Skin epidermis (tissue), 12 donors: Measurements from ENCODE around the gene HAGH.
"Not testable (repeated sequence)": the region's sequence is repeated elsewhere in the genome, so short reads cannot be mapped to it uniquely, and the experiment has no call there.

Experiments used
- H3K27ac ChIP-seq, 21 experiments: fragments of 200-600 bp; sonication (generic) in 11 of 21; one replicate each; pipeline ENCODE4 v1.5.0; 2020; ENCODE audit warnings: mild to moderate bottlenecking in 3 of 21, inconsistent platforms in 2 of 21, moderate library complexity in 2 of 21
- H3K4me3 ChIP-seq, 7 experiments: fragments of 200-600 bp; sonication (generic) in 2 of 7; one replicate each; pipeline ENCODE4 v1.5.0; 2020; ENCODE audit warnings: inconsistent platforms in 2 of 7, mild to moderate bottlenecking in 2 of 7, moderate library complexity in 1 of 7

Gene HAGH

DNA sequence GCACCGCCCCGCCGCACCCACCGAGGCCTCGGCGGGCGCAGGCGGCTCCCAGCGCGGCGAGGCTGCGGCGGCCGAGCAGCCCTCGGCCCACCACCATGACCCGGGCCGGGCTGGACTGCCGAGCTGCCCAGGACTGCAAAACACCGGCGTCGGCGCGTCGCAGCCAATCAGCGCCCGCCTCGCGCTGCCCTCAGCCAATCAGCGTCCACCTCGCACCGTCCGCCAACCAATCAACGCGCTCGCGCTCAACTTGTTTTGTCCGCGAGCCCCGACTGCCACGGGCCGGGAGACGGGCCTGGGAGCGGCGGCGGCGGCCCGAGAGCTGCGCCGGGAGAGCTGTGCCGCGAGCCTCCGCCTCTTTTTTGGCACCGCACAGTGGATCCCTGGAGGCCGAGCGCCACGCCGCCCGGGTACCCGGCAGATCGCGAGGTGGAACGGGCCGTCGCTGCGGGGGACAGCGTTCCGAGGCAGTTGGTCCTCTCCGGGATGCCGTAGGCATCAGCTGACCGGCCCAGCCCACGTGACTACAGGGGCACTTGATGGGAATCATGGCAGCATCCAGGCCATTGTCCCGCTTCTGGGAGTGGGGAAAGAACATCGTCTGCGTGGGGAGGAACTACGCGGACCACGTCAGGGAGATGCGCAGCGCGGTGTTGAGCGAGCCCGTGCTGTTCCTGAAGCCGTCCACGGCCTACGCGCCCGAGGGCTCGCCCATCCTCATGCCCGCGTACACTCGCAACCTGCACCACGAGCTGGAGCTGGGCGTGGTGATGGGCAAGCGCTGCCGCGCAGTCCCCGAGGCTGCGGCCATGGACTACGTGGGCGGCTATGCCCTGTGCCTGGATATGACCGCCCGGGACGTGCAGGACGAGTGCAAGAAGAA lies at the start of gene HAGH, which contains the start of gene FAHD1:
Gene HAGH, minus strand, starts transcription at position 135 of the 883 bp plus-strand sequence. Its CDS starts 38 bp downstream, at position 97.
Gene FAHD1, plus strand, starts transcription at position 516 of the 883 bp plus-strand sequence. Its CDS starts 33 bp downstream, at position 549.
- H3K4me3 ChIP-seq, result peak within 1 kb of the TSS; percentile 47 to 94 (median 69)
- H3K27ac ChIP-seq, result peak within 1 kb of the TSS; percentile 56 to 87 (median 78)

DNA sequence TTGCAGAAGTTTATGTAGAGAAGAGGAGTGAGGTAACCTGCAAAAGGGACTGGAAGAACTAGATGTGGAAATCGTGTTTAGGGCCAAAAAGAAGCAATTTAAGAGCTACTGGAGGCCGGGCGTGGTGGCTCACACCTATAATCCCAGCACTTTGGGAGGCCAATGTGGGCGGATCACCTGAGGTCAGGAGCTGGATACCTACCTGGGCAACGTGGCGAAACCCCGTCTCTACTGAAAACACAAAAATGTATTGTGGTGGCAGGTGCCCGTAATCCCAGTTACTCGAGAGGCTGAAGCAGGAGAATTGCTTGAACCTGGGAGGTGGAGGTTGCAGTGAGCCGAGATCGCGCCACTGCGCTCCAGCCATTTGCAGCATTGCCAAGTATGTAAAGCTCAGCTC lies 49.4 kb upstream of the HAGH start:
- H3K4me3 ChIP-seq, H3K27ac ChIP-seq: not testable (repeated sequence)

- Histone ChIP-seq H3K4me3 (no peak overlapping the region), H3K27ac (no peak overlapping the region)
Measured at GRCh38 chr16:1874854-1875253, 48.2 kb upstream of the HAGH start.

DNA sequence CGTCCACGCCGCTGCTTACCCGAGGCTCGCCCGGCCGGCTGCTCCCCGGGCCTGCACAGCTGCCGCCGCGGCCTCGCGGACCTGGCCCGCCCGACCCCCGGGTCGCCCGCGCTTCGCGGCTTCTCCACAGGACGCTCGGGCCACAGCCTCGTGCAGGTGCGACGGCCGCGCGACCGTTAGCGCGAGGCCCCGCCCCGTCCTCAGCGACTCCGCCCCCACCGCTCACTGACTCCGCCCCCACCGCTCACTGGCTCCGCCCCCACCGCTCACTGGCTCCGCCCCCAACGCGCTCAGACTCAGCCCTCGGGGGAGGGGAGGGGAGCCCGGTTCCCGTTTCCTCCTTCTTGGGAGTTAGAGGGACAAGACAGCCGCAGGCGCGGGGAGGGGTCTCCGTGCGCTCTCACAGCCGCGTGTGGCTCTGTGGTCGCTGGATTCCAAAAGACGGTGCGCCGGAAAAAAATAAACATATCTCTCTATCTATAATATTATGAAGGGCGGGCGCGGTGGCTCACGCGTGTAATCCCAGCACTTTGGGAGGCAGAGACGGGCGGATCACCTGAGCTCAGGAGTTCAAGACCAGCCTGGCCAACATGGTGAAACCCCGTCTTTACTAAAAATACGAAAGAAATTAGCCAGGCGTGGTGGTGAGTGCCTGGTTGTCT lies 45.5 kb upstream of the HAGH start, which contains the start of gene MEIOB:
Gene MEIOB, minus strand, starts transcription at position 191 of the 662 bp plus-strand sequence. CDS start 3,989 bp downstream, outside the sequence.
- peak within 1 kb of the TSS in 1 of 7 experiments; percentile 7 for H3K4me3 ChIP-seq
- peak within 1 kb of the TSS in 2 of 21 experiments; percentile 24 to 33 for H3K27ac ChIP-seq

- no peak overlapping the region for H3K4me3 ChIP-seq
- peak overlapping the region in 5 of 21 experiments; percentile 11 to 33 (median 29) for H3K27ac ChIP-seq
Measured at GRCh38 chr16:1870365-1871082, 43.9 kb upstream of the HAGH start.

DNA sequence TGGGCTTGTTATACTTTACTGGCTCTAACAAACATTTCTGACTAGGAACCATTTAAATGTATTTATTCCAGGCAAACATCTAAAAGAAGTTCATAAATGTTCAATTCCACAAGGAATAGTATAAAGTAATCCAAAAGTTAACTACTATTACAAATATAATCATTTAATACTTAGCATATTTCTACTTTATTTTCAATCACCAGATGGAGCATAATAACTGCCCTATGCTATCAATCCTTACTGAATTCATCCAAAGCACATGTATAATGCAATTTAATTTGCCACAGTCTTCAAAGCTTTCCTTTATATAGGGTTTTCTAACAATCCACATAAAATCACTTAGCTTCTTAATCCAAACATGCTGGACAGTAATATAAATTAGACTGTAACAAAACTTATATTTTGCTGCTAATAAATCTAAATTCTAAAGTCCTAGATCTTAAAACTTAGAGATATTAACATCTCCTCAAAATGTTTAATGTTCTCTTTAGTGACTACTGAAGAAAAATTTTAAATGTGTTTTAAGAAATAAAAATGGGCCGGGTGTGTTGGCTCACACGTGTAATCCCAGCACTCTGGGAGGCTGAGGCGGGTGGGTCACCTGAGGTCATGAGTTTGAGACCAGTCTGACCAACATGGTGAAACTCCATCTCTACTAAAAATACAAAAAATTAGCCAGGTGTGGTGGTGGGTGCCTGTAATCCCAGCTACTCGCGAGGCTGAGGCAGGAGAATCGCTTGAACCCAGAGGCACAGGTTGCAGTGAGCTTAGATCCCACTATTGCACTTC lies 39.5 kb upstream of the HAGH start:
- Histone ChIP-seq H3K4me3 (no peak overlapping the region), H3K27ac (no peak overlapping the region)

- Histone ChIP-seq H3K27ac (no peak overlapping the region), H3K4me3 (no peak overlapping the region)
Measured at GRCh38 chr16:1863681-1864460, 37.2 kb upstream of the HAGH start.

- Histone ChIP-seq H3K4me3 (no peak overlapping the region), H3K27ac (no peak overlapping the region)
Measured at GRCh38 chr16:1862394-1862793, 35.8 kb upstream of the HAGH start.

GRCh38 chr16:1861730-1862129 lies 35.1 kb upstream of the HAGH start:
- Histone ChIP-seq H3K27ac (no peak overlapping the region), H3K4me3 (no peak overlapping the region)

DNA sequence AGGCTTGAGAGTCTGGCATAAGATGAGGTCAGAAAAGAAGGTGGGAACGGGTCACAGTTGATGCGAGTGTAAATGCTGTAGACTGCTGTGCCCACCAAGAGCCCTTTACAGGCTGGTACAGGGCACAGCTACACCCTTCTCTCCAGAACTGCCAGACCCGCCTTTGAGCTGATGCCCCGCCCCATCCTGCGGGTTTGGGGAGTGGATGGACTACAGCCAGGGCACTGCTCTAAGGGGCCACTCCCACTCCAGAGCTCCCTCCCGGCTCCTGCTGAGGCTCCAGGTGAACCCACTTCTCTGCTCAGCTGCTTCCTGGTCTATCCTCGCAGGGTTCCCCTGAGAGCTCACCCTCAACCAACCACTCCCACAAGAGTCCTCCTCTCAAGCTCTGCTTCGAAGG lies 33.0 kb upstream of the HAGH start:
- no peak overlapping the region for H3K27ac ChIP-seq
- H3K4me3 ChIP-seq, result no peak overlapping the region

GRCh38 chr16:1858189-1858865 lies 31.7 kb upstream of the HAGH start:
- no peak overlapping the region for H3K27ac ChIP-seq
- H3K4me3 ChIP-seq, result no peak overlapping the region

DNA sequence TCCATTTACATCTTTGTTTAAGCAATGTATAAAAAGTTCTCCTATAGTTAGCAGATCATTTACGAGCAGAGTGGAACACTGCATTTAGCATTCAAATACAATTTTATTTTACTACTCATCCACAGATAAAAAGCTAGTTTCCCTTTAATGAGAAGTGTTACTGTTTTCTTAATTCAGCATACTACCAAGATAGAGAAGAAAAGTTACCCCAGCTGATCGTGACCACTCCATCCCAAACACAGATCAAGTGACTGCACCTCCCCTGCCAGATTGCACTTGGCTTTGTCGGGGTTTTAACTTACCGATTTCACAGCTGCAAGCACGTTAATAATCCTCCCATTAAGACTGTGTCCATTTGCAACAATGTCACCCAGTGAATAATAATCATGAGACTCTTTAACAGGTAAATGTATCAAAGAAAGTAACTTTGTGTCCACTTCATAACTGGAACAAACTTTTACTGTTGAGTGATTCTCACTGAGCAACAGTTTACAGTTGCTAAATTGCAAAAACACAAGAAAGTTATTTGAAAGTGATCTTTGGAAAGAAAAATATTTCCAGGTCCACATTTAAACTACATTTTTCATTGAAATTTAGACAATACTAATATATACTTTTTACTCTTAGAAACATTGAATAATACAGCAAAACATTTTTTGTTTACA lies 30.9 kb upstream of the HAGH start:
- H3K27ac ChIP-seq, result no peak overlapping the region
- no peak overlapping the region for H3K4me3 ChIP-seq

DNA sequence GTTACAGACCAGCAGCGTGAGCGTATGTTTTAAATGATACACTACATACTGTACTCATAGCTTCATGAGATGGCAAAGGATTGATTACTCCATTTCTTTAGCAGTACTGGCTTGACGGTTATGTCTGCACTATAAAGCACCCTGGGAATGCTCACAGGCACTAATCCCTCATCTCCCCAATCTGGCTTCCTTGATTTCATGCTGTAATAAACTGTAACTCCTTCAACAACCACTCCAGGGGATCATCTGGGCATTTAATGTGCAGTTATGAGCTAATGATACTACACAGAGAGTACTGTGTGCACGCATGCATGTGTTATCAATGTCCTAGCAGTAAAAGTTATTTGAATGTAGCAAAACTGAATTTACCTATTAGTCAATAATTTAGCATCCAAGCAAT lies 25.2 kb upstream of the HAGH start:
- Histone ChIP-seq H3K4me3 (no peak overlapping the region), H3K27ac (no peak overlapping the region)

- Histone ChIP-seq H3K4me3 (no peak overlapping the region), H3K27ac (no peak overlapping the region)
Measured at GRCh38 chr16:1850981-1851380, 24.4 kb upstream of the HAGH start.

- H3K4me3 ChIP-seq, result no peak overlapping the region
- H3K27ac ChIP-seq, result no peak overlapping the region
Measured at GRCh38 chr16:1846416-1846815, 19.8 kb upstream of the HAGH start.

DNA sequence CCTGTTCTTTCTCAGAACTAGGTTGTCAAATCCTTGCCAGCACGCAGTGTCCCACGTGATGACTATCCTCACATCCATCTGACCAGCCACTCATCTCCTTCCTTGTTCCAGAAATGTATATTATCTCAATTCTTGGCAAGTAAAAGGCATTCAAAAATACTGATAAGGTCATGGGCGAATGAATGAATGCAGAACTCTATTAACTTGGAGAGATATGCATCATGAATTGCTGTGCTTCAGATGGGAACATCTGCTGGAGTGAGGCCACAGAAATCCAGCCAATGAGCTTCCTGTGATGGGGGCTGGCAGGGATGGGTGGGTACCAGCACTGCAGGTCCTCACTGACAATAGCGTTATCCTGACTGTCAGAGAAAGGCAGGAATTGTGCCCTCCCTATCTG lies 19.4 kb upstream of the HAGH start:
- no peak overlapping the region for H3K4me3 ChIP-seq
- H3K27ac ChIP-seq, result no peak overlapping the region

DNA sequence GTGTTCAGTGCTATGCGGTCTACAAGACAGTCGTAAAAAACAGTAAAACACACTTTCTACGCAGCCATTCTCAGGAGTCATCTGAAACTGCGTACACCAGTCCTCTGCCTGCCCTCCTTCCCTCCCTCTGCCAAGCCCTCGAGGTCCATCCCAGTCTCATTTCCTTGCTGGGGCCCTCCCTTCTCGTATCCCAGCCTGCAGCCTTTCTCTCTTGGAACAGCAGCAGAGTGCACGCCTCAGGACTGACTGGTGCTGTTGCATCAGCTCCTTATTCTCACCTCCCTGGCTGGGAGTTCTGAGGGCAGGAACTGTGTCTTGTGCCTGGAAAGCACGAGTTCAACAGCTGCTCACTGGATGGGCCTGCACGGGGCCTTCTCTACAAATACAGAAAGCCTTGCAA lies 12.9 kb upstream of the HAGH start:
- H3K4me3 ChIP-seq, result no peak overlapping the region
- no peak overlapping the region for H3K27ac ChIP-seq

GRCh38 chr16:1834096-1834495 lies 7.5 kb upstream of the HAGH start:
- H3K4me3 ChIP-seq, result no peak overlapping the region
- peak overlapping the region in 9 of 21 experiments; percentile 6 to 69 (median 39) for H3K27ac ChIP-seq
